ENCODE measurements around the gene NID2.

GRCh38 chr14:52008136-52008535, 60.7 kb downstream of the NID2 start:
- TF ChIP-seq CTCF (IDR thresholded peaks at IDR 0.05) (no peak), POLR2A (IDR thresholded peaks at IDR 0.05) (no peak)

All from testis (tissue), 2 donors.